ENCODE data around the gene CDH5.
A peak's percentile ranks its signal among the peaks of the same experiment; 100 is the strongest.

CDH5 gene

DNA sequence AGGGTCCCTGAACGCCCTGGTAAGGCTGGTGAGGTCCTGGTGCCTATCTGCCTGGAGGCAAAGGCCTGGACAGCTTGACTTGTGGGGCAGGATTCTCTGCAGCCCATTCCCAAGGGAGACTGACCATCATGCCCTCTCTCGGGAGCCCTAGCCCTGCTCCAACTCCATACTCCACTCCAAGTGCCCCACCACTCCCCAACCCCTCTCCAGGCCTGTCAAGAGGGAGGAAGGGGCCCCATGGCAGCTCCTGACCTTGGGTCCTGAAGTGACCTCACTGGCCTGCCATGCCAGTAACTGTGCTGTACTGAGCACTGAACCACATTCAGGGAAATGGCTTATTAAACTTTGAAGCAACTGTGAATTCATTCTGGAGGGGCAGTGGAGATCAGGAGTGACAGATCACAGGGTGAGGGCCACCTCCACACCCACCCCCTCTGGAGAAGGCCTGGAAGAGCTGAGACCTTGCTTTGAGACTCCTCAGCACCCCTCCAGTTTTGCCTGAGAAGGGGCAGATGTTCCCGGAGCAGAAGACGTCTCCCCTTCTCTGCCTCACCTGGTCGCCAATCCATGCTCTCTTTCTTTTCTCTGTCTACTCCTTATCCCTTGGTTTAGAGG, 37.1 kb downstream of the CDH5 start:
- in situ Hi-C loops (cut with HindIII; ENCODE audit: low pct_ligation_motif_present, low pct_unique_long_range_greater_than_20kb, low sequenced_read_pairs): no loop called here
- DNase-seq: no peak

DNA sequence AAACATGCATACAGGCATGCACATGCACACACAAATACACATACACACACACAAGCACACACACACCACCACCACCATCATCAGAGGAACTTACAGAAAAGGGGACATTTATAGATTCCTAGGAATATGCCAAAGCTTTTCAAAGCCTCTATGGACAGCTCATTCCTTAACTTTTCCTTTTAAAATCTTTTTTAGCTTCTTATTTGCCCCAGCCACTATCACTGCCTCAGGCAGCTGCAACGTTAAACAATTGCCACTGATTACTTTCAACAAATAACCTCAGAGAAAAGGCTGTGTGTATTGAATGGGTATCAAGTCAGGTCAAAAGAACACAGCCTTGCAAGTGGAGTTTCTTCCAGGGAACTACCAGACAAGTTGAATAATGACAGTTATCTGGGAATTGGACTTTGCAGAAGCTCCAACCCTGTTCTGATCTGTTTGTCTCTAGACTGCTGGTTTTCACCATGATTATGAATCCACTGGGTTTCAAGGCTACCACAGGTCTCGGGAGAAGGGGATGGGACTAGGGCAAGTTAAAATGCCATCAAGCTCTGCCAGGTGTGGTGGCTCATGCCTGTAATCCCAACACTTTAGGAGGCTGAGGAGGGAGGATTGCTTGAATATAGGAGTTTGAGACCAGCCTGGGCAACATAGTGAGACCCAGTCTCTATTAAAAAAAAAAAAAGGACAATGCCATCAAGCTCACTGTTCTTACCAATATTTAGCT, 38.7 kb downstream of the CDH5 start:
- DNase-seq: no peak
- in situ Hi-C loops (cut with HindIII; ENCODE audit: low pct_ligation_motif_present, low pct_unique_long_range_greater_than_20kb, low sequenced_read_pairs): no loop called here

DNA sequence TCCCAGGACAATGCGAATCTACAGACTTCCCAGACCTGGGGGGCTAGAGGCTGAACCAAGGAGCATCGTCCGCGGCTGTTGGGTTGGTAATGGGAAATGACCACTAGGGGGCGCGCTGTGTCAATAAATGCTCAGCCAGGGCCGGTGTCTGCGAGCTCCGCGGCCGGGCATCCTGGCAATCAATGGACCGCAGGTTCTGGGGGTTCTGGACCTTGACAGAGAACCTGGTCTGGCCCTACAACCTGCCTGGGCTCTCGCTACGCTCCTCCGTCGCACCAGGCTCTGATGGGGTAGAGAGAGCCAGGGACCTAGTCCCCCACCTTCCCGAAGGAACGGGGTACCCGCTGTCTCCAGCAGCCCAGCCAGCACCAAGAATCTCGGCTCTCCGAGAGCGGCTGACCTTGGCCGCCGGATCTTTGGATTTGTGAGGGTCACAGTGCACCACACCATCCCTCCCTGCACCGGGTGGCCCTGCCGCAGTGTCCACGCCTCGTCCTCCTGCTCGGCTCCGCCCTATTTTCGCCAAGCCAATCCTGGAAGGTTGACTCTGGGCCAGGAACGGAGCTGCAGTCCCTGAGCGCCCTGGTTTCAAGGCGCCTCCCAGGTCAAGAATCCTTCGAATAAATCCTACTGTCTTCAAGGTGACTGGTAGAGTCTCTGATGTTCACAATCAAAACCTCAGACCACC, 40.2 kb downstream of the CDH5 start:
- in situ Hi-C loops (cut with HindIII; ENCODE audit: low pct_ligation_motif_present, low pct_unique_long_range_greater_than_20kb, low sequenced_read_pairs): no loop called here
- DNase-seq: peak; percentile 87

DNA sequence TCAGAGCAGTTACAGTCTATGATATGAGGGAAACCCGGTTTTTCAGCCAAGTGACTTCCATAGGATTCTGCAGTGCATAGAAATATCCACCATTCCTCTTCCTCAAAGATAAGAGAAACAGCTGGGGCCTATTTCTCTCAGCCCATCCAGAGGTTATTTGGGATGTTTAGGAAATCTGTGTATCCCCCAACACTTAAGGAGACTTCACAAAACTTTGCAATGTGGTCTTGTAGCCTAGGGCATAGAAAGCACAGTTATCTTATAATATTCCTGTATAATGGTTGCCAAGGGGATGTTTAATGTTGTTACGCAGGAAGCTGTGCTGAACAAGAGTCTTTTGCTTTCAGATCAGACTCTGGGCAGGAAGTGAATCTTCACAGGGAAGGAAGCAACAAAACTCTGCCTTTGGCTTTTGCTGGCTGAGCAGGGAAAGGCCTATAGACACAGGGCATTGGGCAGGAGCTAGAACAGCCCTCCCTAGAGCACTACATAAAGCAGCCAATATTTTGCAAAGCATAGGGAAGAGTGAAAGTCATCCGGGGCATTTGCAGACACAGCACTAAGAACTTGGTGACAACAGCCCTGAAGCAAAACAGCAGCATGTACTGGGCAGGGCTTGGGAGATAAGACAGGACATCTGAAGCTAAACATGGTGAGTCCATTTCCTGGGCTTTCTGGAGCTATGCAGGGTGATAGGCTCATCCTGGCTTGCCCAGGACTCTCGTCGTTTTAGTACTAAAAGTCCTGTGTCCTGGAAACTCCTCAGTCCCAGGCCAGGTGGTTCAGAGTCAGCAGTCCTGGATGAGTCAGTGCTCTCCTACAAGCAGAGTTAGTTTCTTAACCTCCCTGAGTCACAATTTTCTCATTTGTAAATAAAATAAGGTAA, 41.9 kb downstream of the CDH5 start:
- in situ Hi-C loops (cut with HindIII; ENCODE audit: low pct_ligation_motif_present, low pct_unique_long_range_greater_than_20kb, low sequenced_read_pairs): no loop called here

DNA sequence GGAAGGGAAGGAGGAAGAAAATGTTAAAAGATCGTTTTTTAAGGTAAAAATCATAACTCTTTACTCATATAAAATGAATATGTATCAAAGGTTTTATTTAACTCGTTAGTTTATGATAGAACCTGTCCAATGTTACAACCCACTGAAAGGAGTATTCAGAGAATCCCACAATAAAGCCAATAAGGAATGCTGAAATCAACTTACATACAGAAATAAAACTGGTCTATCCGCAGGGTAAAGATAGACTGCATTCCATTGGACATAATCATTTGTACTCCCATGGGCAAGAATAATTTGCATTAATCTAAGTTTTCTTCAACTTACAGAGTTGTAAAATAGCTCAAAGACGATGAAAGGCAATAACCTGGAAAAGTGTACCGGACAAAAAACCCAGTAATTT, 42.7 kb downstream of the CDH5 start:
- in situ Hi-C loops (cut with HindIII; ENCODE audit: low pct_ligation_motif_present, low pct_unique_long_range_greater_than_20kb, low sequenced_read_pairs): no loop called here
- peak; percentile 56 for DNase-seq

More for the DNA sequence above, 41.9 kb downstream of the CDH5 start:
- DNase-seq: peak; percentile 79

DNA sequence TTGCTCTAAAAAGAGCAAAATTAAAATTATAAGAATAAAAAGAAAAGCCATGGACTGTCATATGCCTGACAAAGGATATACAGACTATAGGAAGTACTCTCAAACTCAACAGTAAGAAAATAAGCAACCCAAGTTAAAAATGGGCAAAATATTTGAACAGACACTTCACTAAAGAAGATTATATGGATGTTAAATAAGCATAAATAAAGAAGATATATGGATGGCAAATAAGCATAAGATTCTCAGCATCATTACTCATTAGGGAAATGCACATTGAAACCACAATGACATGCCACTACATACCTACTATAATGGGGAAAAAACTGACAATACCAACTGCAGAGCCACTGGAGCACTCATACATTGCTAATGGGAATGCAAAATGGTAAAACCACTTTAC, 45.7 kb downstream of the CDH5 start:
- in situ Hi-C loops (cut with HindIII; ENCODE audit: low pct_ligation_motif_present, low pct_unique_long_range_greater_than_20kb, low sequenced_read_pairs): no loop called here
- DNase-seq: no peak

DNA sequence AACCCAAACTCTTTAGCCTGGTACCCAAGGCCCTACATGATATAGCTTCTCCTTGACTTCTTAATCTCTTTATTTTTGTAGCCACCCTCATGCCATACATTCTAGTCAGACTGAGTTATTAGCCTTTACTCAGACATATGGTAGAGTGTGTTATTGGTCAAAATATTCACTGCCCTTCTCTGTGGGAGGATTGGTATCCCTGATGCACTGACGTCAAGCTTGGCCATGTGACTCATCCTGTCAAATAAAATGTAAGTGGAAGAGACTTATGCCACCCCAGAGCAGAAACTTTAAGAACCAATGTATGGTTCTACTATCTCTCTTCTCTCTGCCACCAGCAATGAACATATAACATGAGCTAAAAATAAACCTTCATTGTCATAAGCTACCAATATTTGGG, 48.4 kb downstream of the CDH5 start:
- no peak for DNase-seq
- in situ Hi-C loops (cut with HindIII; ENCODE audit: low pct_ligation_motif_present, low pct_unique_long_range_greater_than_20kb, low sequenced_read_pairs): no loop called here

DNA sequence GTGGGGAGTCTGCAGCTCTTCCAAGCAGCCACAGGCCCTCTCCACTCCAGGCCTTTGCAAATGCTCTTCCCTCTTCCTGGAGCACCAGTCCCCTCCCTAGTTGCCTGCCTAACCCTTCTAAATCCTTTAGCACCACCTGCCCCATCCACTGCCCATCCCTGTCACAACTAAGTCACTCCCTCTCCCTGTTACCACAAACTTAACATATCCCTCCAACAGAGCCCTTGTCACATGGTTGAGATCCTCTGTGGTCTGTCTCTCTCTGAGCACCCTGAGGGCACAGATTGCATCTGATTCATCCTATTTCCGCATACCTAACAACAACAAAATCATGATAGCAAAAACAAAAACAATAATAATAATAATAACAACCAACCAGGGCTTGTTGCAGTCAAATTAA, 49.6 kb downstream of the CDH5 start:
- DNase-seq: no peak

DNA sequence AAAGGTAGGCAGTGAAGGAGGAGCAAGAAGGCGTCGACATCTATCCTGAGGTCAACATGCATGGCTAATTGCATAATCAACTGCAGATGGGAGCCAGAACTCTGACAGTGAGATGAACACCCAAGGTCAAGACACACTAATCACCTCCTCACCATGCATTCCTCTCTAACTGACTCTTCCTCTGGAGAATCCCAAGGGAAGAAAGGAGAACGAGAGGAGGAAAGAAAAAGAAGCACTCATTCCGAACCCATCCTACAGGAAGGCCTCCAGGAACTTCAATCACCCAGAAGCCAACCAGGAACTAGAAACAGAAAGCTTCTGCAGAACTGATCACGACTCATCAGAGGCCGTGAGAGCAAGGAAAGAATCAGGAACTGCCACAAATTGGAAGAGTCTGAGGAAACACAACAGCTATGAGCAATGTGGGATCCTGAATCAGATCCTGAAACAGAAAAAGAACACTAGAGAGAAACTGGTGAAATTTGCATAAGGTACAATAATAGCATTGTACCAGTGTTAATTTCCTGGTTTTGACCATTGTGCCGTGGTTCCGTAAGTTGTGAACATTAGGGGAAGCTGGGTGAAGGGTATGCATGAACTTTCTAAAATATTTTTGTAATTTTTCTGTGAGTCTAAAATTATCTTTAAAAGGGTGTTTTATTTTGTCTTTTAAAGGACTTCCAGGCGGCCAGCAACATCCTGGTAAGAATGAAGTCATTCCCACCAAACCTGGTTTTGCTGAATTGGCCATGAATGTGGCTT, 50.6 kb downstream of the CDH5 start:
- in situ Hi-C loops (cut with HindIII; ENCODE audit: low pct_ligation_motif_present, low pct_unique_long_range_greater_than_20kb, low sequenced_read_pairs): no loop called here
- DNase-seq: no peak

More for the DNA sequence above, 49.6 kb downstream of the CDH5 start:
- in situ Hi-C loops (cut with HindIII; ENCODE audit: low pct_ligation_motif_present, low pct_unique_long_range_greater_than_20kb, low sequenced_read_pairs): no loop called here

DNA sequence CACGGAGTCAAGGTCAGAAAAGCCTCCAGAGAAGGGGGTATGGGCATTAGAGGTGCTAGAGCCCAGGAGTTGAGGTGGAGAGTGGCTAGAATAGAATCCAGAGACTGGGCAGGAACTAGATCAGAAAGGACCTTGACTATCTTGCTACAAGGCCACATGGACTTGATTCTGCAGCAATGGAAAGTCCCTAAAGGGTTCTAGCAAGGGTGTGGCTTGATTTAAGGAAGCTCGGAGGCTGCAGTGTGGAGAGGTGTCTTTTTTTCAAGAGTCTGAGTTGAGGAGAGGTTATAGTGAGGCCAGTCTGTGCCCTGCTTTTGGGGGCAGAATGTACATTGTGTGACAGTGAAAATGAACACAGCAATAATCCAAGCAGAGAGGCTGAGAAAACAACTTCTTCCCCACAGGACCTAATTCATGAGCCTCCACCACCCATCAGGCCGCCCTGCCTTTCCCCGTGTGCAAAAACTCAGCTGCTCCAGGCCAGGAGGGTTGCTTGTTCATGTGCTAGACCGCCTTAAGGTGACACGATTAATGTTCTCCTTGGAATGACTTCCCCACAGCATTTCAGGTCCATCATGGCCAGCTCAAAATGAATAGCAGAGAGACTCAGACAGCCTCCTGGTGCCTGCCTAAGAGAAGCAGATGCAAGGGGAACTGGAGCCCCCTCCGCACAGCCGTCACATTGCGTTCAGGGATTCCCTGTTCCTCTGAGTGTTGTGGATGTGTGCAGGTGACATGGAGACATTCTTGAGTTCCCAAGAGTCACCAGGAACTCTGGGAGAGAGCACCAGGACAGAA, 51.9 kb downstream of the CDH5 start:
- in situ Hi-C loops (cut with HindIII; ENCODE audit: low pct_ligation_motif_present, low pct_unique_long_range_greater_than_20kb, low sequenced_read_pairs): no loop called here
- DNase-seq: no peak

DNA sequence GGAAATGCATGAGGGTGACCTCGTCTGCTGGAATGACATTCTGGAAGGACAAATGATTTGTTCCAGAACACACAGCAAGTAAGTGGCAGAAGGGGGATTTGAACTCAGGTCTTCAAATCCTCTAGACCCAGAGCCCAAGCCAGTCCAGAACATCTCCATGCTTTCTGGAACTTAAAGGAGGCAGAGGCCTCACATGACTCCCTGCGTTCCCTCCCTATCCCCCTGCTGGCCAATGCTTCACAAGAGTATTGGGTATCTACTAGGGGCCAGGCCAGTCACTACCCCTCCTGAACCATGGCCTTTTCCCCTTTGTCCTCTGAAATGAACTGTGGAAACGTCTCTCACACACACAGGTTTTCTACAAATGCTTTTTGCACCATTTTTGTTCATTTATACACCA, 53.0 kb downstream of the CDH5 start:
- in situ Hi-C loops (cut with HindIII; ENCODE audit: low pct_ligation_motif_present, low pct_unique_long_range_greater_than_20kb, low sequenced_read_pairs): no loop called here
- no peak for DNase-seq

DNA sequence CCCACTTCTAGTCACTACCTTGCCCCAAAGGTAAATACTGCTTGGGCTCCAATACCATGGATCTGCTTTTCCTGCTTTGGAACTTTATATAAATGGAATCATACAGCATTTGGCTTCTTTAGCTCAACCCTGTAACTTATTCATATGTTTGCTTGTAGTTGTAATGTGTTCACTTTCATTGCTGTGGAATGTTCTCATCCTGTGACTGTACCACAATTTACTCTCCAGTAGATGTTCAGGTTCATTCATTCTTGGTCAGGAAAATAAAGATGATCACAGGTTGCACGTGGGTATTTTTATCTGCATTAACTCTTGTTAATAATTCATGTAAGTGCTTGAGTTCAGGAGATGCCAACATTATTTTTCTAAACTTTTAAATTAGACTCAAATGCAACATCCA, 53.9 kb downstream of the CDH5 start:
- in situ Hi-C loops (cut with HindIII; ENCODE audit: low pct_ligation_motif_present, low pct_unique_long_range_greater_than_20kb, low sequenced_read_pairs): no loop called here
- no peak for DNase-seq

DNA sequence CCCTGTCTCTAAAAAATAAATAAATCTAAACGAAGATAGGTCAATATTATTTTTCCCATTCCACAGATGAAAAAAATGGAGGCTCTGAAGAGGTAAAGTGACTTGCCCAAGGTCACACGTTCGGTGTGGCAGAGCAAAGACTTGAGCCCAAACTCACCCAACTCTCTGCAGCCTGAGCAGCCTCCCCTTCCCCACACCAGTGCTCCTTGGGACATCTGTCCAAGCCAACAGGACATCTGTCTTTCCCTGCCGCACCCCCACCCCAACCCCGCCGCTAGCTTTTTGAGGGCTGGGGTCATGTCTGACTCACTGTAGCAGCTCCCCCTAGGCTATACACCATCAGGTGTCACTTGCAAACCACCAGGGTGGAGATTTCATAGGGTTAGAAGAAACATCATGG, 55.4 kb downstream of the CDH5 start:
- in situ Hi-C loops (cut with HindIII; ENCODE audit: low pct_ligation_motif_present, low pct_unique_long_range_greater_than_20kb, low sequenced_read_pairs): no loop called here
- DNase-seq: no peak

DNA sequence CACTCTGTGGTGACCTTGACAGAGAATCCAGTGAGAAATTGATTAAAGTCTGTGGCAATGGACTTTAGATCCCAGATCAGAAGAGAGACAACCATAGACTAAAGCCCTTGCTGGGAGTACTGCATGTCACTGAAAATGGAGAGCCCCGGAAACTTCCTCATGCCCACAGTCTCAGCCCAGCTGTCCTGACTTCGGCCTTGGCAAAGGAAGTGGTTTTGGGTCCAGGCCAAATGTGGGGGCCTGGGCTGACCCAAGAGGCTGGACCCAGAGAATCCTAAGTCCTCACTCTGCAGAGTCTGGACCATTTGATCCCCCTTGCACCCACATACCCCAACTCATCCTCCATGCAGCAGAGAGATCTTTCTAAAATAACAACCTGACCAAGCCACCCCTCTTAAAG, 55.9 kb downstream of the CDH5 start:
- in situ Hi-C loops (cut with HindIII; ENCODE audit: low pct_ligation_motif_present, low pct_unique_long_range_greater_than_20kb, low sequenced_read_pairs): no loop called here
- DNase-seq: no peak

DNA sequence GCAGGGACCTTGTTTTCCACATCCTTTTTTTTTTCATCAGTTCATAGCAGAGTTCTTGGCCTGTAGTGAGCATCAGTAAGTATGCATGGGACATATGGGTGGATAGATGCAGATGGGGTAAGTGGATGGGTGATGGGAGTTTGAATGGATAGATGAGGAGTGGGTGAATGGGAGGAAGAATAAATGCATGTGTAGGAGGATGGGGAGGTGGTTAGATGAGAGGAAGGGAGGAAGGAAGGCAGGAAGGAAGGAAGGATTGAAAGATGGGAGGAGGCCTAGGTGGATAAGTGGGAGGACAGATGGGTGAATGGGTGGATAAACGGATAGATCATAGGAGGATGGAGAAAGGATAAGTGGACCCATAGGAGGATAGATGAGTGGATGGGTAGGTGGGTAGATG, 56.7 kb downstream of the CDH5 start:
- in situ Hi-C loops (cut with HindIII; ENCODE audit: low pct_ligation_motif_present, low pct_unique_long_range_greater_than_20kb, low sequenced_read_pairs): no loop called here
- no peak for DNase-seq

DNA sequence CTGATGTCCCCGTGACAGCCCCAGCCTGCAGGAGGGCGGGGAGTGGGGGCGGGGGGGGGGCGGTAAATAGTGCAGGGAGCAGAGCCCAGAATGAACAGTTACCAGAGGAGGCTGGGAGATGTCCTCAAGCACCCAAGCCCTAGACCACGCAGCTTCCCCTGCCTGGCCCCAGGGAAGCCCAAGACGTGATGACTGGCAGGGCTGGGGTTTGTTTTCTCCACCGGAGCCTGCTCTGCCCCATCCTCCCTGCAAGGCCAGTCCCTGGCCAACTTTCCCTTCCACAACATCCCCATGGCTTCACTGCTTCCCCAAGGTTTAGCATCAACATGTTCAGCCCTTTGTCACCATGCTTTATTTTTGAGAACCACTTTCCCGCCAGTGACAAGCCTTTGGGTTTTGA, 59.2 kb downstream of the CDH5 start:
- DNase-seq: no peak
- in situ Hi-C loops (cut with HindIII; ENCODE audit: low pct_ligation_motif_present, low pct_unique_long_range_greater_than_20kb, low sequenced_read_pairs): no loop called here

DNA sequence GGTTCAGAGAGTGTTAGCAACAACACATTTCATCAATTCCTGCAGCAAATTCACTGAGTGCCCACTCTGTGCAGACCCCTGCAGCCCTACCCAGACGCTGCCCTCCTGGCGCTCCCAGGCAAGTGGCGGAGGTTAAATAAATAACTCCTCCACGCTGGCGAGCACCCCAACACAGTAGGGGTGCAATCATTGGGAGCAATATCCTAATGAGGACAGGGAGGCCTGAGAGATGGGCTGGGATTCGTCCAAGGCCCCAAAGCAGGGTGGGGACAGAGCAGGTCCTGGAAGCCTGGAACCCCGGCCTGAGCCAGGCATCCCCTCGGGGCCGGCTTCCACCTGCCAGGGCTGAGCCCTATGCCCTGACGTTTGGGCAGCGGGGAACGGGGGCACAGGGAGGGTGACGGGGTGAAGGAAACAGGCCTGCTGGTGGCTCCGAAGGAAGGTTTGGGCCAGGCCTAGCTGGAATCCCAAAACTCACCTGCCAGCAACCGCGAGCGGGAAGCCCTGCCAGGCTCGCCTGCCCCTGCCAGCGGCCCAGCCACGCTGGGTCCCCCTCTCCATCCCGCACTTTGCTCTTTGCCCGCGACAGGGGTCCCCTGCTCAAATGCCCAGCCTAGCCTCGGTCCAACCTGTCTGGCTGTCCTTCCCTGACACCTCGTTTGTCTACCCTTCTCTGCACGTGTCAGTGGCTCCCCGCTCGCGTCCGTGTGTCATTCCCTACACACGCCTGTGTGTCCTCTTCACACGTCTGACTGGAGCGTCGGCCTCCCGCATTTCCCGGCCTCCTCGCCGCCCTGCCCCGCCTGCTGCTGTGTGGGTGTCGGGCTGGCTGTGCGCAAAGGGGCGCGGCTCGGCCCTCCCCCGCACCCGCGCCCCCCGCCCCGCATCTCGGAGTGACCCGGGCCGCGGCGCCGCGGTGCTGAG, 59.9 kb downstream of the CDH5 start:
- no peak for DNase-seq
- in situ Hi-C loops (cut with HindIII; ENCODE audit: low pct_ligation_motif_present, low pct_unique_long_range_greater_than_20kb, low sequenced_read_pairs): no loop called here
